Gastroesophageal sphincter (tissue), 3 donors: ENCODE results near the gene BBS1.

ENCODE experiments used
- EP300 ChIP-seq: sonication (generic); formaldehyde crosslinking; IDR thresholded peaks from one replicate; pipeline ENCODE4 v1.6.1; 2017; ENCODE audit warnings: antibody characterized with exemption, mild to moderate bottlenecking
- POLR2A ChIP-seq, 2 donors: fragments of 450-650 bp; IDR thresholded peaks; one replicate each; pipeline ENCODE4 v1.6.1; 2017; ENCODE audit warnings: antibody characterized with exemption in 2 of 2, mild to moderate bottlenecking in 2 of 2, moderate library complexity in 1 of 2
- TF ChIP-seq, protein P1 (sequence below), 4 experiments: fragments of 200-600 bp in 2 of 4; fragments of 450-650 bp in 2 of 4; sonication (generic) in 1 of 4; IDR thresholded peaks; one replicate each; pipeline ENCODE4 v1.5.1; 2017 to 2019; ENCODE audit warnings: antibody characterized with exemption in 4 of 4, mild to moderate bottlenecking in 2 of 4, moderate library complexity in 2 of 4

DNA sequence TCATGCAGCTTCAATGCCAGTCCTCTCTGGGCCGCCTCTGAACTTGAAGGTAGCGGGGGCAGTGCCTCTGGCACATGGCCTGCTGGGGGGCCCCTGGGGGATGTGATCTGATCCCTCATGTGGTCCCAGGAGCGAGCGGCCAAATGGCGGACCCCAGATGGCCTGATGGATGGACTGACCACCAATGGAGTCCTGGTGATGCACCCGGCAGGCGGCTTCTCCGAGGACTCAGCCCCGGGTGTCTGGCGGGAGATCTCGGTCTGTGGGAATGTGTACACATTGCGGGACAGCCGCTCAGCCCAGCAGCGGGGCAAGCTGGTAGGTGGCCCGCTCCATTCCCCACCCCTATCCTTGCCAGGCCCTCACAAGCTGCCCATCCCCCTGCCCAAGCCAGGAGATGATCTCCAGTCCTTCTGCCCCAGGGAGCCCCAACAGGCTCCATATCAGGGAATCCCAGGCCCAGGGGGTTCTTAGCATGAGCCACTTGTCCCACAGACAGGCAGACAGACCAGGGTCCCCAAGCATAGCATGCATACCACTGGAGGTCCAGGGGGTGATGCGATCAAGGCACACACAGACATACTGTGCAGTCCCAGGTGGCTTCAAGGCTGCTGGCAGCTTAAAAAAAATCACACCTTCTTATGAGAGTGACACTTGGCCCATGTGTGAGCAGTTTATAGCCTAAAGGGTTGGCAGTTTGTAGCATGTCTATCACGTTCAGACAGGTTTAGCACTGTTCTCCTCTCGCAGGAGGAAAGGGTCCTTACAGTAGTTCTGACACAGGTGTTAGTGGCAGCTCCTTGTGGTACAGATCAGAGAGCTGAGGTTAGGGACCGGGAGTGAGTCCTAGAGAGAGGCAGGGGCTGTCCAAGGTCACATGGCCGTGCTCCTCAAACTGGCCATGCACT lies 36.6 kb upstream of the BBS1 start:
- TF ChIP-seq, protein P1, sequence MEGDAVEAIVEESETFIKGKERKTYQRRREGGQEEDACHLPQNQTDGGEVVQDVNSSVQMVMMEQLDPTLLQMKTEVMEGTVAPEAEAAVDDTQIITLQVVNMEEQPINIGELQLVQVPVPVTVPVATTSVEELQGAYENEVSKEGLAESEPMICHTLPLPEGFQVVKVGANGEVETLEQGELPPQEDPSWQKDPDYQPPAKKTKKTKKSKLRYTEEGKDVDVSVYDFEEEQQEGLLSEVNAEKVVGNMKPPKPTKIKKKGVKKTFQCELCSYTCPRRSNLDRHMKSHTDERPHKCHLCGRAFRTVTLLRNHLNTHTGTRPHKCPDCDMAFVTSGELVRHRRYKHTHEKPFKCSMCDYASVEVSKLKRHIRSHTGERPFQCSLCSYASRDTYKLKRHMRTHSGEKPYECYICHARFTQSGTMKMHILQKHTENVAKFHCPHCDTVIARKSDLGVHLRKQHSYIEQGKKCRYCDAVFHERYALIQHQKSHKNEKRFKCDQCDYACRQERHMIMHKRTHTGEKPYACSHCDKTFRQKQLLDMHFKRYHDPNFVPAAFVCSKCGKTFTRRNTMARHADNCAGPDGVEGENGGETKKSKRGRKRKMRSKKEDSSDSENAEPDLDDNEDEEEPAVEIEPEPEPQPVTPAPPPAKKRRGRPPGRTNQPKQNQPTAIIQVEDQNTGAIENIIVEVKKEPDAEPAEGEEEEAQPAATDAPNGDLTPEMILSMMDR (IDR thresholded peaks at IDR 0.05), result no peak
- no peak for TF ChIP-seq POLR2A (IDR thresholded peaks at IDR 0.05)
- TF ChIP-seq EP300, result no peak
